Right cardiac atrium (tissue), 5 donors: ENCODE data around the gene ERGIC1. TPM values are rescaled to one million over a fixed set of nuclear protein-coding genes. Genes with fewer than 3 reads are reported as not detected.

ENCODE experiments used
- ATAC-seq, 2 donors: fragments of 200-7000 bp; cut with Tn5 transposase; one replicate each; pipeline versions ENCODE4 v1.8.0 to v1.9.1; 2020; ENCODE audit warnings: moderate library complexity in 2 of 2, mild to moderate bottlenecking in 1 of 2
- DNase-seq, 3 donors: peaks; one replicate each; pipeline ENCODE4 v3.0.0-alpha.2; 2020
- H3K27ac ChIP-seq: one replicate; pipeline ENCODE4 v1.5.1; 2013; ENCODE audit warnings: mild to moderate bottlenecking, low read length, control low read depth, moderate library complexity
- H3K27me3 ChIP-seq: one replicate; pipeline ENCODE4 v1.6.1; 2013; ENCODE audit not compliant: control insufficient read depth, insufficient read depth
- H3K4me1 ChIP-seq: one replicate; pipeline ENCODE4 v1.6.1; 2013; ENCODE audit warnings: low read length; ENCODE audit not compliant: control insufficient read depth, insufficient read depth
- H3K4me3 ChIP-seq: one replicate; pipeline ENCODE4 v1.5.1; 2013; ENCODE audit warnings: low read length, control low read depth
- H3K9me3 ChIP-seq: one replicate; pipeline ENCODE4 v1.6.1; 2013; ENCODE audit warnings: low read length; ENCODE audit not compliant: control insufficient read depth
- WGBS: extraction: QIAGEN DNeasy Blood & Tissue Kit; methylation state at CpG from one replicate; pipeline ENCODE4 v1.1.7; 2013; 5-methylcytosine and 5-hydroxymethylcytosine counted together
- intact Hi-C, 4 donors: fragments of 100-400 bp; cut with DNase I; formaldehyde crosslinking; loops; one replicate each; pipeline versions ENCODE4 v1.11.0 to v1.14.0; 2022 to 2023
- polyA plus RNA-seq: library from polyadenylated mRNA; stranded (reverse); fragments of 200-250 nt; gene quantifications from one replicate; pipeline ENCODE4 v1.2.3, GENCODE V29; 2013
- total RNA-seq, 4 donors: library from RNA; stranded (reverse); fragmentation: NEBNext Ultra II Directional; extraction: Animal tissue kit (Norgen Biotek cat#: 25700); gene quantifications; one replicate each; pipeline ENCODE4 v1.2.1, GENCODE V29; 2021
- donor health status: healthy with polysubstance abuse.
- donor health status: DM: no; HTN: yes; CAD: no.
- donor health status: DM: no; HTN: no; CAD: no.
- donor health status: DM: no; HTN: yes; CAD: no; lungs with severe emphysema.
- donor health status: DM: yes; HTN: yes; CAD: no.

The ERGIC1 gene
- total and polyA plus RNA-seq, 5 donors: 73.1 to 96.8 (median 85.0) TPM

DNA sequence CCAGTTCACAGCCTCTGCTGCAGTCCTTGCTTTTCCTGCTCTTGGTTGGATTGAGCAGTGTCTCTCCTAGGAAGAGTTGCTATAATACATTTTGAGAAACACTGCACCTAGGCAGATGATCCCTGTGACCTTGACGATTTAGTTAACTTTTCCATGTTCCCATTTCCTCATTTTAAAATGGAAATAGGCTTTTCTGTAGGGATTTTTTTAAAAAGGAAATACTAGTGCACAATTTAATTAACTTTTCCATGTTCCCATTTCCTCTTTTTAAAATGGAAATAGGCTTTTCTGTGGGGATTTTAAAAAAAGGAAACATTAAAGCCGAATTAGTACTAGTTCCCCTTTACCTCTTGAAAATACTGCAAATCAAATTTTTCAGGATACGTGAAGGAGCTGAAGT is 154.2 kb downstream of the ERGIC1 start:
- Histone ChIP-seq H3K4me1 (no peaks in the 10 kb centered on the region), H3K27me3 (no peaks in the 10 kb centered on the region), H3K27ac (no peak overlapping the region), H3K4me3 (no peak overlapping the region), H3K9me3 (no peaks in the 10 kb centered on the region)
- WGBS: 63% methylated on average over 3 of the region's 3 CpGs
- DNase-seq: no peak
- ATAC-seq: no peak
- intact Hi-C loops: loop anchor here in 2 of 4 donors (10.0 kb wide), 3 partner anchors 67 to 297 kb away; partner anchors contain the start of gene CREBRF (in 1 of the 2)

GRCh38 chr5:172990776-172991175 is 156.7 kb downstream of the ERGIC1 start:
- no peaks in the 10 kb centered on the region for H3K27me3 ChIP-seq
- H3K4me3 ChIP-seq: no peak overlapping the region
- DNase-seq (no peak), ATAC-seq (no peak)
- WGBS: 96% methylated on average over 8 of the region's 8 CpGs
- H3K9me3 ChIP-seq: no peaks in the 10 kb centered on the region
- H3K4me1 ChIP-seq: peaks cover 2% of the 10 kb centered on the region
- intact Hi-C loops: no loop called here
- no peak overlapping the region for H3K27ac ChIP-seq

DNA sequence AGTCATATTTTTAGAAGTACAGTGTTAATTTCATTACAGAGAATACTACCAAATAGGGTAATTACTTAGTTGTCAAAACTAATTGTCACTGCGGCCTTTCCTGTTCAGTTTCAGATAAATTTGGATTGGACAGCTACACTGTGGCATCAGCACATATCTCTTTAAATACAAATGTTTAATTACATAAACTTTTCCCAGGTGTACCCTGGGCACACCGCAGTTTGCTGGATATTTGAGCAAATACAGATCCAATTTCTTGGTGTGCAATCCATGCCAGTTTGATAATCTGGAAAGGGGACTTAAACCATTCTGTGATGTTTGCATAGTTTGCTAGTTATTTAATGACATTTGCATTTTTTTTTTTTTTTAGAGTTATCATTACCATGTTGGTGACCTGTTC is 160.4 kb downstream of the ERGIC1 start:
- intact Hi-C loops: no loop called here
- peaks cover 2% of the 10 kb centered on the region for H3K4me1 ChIP-seq
- H3K9me3 ChIP-seq: no peaks in the 10 kb centered on the region
- H3K27me3 ChIP-seq: no peaks in the 10 kb centered on the region
- DNase-seq (no peak), ATAC-seq (no peak)
- H3K27ac ChIP-seq: no peak overlapping the region
- H3K4me3 ChIP-seq: no peak overlapping the region
- WGBS: 96% methylated on average over 2 of the region's 2 CpGs

- peak in 1 of 2 donors; percentile 37 for ATAC-seq
- peaks cover 18% of the 10 kb centered on the region for H3K4me1 ChIP-seq
- no peak overlapping the region for H3K27ac ChIP-seq
- no peaks in the 10 kb centered on the region for H3K9me3 ChIP-seq
- 88% methylated on average over 3 of the region's 3 CpGs for WGBS
- no peak overlapping the region for H3K4me3 ChIP-seq
- intact Hi-C loops: no loop called here
- H3K27me3 ChIP-seq: no peaks in the 10 kb centered on the region
- DNase-seq: no peak
Measured at GRCh38 chr5:172999372-172999973, 165.4 kb downstream of the ERGIC1 start.

GRCh38 chr5:172999974-173000373 is 165.9 kb downstream of the ERGIC1 start:
- ATAC-seq: no peak
- intact Hi-C loops: loop anchor here in 1 of 4 donors (10.0 kb wide), 1 partner anchor 155 kb away; no protein-coding TSS in a partner anchor
- Histone ChIP-seq H3K9me3 (no peaks in the 10 kb centered on the region), H3K4me3 (no peak overlapping the region), H3K27ac (no peak overlapping the region), H3K27me3 (no peaks in the 10 kb centered on the region), H3K4me1 (peaks cover 18% of the 10 kb centered on the region)
- no peak for DNase-seq
- 26% methylated on average over 1 of the region's 1 CpG for WGBS

DNA sequence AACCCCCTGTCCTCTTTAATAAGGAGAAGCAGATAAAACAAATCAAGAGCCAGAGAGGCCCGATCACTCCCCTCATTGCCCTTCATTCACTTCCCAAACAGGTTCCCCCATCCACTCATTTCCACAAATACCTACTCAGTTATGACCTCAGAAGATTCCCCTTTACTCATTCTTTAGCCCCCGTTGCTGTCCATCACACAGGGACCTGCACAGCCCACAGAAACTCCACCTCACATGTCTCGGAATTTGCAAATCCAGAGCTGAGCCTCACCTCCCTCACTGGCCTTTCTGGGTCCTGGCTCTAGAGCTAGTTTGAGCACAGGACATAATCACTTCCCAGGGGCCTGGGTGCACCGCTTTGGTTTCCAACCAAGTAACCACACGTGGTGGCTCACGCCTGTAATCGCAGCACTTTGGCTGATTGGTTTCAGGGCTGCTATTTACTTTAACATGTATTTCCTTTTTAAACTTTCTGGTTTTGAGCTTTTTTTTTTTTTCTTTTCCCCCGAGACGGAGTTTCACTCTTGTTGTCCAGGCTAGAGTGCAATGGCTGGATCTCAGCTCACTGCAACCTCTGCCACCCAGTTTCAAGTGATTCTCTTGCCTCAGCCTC is 167.3 kb downstream of the ERGIC1 start:
- no peak for ATAC-seq
- no peak for DNase-seq
- intact Hi-C loops: loop anchor here in 1 of 4 donors (10.0 kb wide), 1 partner anchor 153 kb away; no protein-coding TSS in a partner anchor
- no peak overlapping the region for H3K27ac ChIP-seq
- WGBS: 86% methylated on average over 9 of the region's 9 CpGs
- H3K9me3 ChIP-seq: no peaks in the 10 kb centered on the region
- peaks cover 18% of the 10 kb centered on the region for H3K4me1 ChIP-seq
- no peaks in the 10 kb centered on the region for H3K27me3 ChIP-seq
- H3K4me3 ChIP-seq: no peak overlapping the region

Other genes starting within 250 kb of the ERGIC1 start
- gene NEURL1B, start 193.0 kb upstream of the ERGIC1 start, total RNA-seq: 10 to 100 TPM; 13.2 to 23.1 (median 18.1) TPM
- gene NEURL1B, start 193.0 kb upstream of the ERGIC1 start, polyA plus RNA-seq: 16.7 TPM
- 100 to 1,000 TPM in 2 of 4 donors, 10 to 100 TPM in 2; 81.3 to 247 (median 105) TPM for gene DUSP1, start 63.1 kb upstream of the ERGIC1 start, total RNA-seq
- gene DUSP1, start 63.1 kb upstream of the ERGIC1 start, polyA plus RNA-seq: 78.7 TPM
- 10 to 100 TPM; 20.2 to 28.9 (median 25.3) TPM for gene RPL26L1, start 125.2 kb downstream of the ERGIC1 start, total RNA-seq
- 58.8 TPM for gene RPL26L1, start 125.2 kb downstream of the ERGIC1 start, polyA plus RNA-seq
- 100 to 1,000 TPM; 200 to 243 (median 211) TPM for gene ATP6V0E1, start 149.5 kb downstream of the ERGIC1 start, total RNA-seq
- gene ATP6V0E1, start 149.5 kb downstream of the ERGIC1 start, polyA plus RNA-seq: 350 TPM
- 10 to 100 TPM; 14.7 to 29.7 (median 26.2) TPM for gene CREBRF, start 222.1 kb downstream of the ERGIC1 start, total RNA-seq
- gene CREBRF, start 222.1 kb downstream of the ERGIC1 start, polyA plus RNA-seq: 6.9 TPM